ENCODE measurements around the gene CD68.

CD68 gene

DNA sequence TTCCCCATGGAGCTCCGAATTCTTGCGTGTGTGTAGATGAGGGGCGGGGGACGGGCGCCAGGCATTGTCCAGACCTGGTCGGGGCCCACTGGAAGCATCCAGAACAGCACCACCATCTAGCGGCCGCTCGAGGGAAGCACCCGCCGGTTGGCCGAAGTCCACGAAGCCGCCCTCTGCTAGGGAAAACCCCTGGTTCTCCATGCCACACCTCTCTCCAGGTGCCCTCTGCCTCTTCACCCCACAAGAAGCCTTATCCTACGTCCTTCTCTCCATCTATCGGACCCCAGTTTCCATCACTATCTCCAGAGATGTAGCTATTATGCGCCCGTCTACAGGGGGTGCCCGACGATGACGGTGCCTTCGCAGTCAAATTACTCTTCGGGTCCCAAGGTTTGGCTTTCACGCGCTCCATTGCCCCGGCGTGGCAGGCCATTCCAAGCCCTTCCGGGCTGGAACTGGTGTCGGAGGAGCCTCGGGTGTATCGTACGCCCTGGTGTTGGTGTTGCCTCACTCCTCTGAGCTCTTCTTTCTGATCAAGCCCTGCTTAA lies 18.3 kb upstream of the CD68 start:
- TF ChIP-seq, protein P1, sequence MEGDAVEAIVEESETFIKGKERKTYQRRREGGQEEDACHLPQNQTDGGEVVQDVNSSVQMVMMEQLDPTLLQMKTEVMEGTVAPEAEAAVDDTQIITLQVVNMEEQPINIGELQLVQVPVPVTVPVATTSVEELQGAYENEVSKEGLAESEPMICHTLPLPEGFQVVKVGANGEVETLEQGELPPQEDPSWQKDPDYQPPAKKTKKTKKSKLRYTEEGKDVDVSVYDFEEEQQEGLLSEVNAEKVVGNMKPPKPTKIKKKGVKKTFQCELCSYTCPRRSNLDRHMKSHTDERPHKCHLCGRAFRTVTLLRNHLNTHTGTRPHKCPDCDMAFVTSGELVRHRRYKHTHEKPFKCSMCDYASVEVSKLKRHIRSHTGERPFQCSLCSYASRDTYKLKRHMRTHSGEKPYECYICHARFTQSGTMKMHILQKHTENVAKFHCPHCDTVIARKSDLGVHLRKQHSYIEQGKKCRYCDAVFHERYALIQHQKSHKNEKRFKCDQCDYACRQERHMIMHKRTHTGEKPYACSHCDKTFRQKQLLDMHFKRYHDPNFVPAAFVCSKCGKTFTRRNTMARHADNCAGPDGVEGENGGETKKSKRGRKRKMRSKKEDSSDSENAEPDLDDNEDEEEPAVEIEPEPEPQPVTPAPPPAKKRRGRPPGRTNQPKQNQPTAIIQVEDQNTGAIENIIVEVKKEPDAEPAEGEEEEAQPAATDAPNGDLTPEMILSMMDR (IDR thresholded peaks at IDR 0.05; ENCODE audit: low read depth, low read length) = peak; percentile 90
- DNase-seq (ENCODE audit: extremely low read depth, low read depth) = peak; percentile 50

DNA sequence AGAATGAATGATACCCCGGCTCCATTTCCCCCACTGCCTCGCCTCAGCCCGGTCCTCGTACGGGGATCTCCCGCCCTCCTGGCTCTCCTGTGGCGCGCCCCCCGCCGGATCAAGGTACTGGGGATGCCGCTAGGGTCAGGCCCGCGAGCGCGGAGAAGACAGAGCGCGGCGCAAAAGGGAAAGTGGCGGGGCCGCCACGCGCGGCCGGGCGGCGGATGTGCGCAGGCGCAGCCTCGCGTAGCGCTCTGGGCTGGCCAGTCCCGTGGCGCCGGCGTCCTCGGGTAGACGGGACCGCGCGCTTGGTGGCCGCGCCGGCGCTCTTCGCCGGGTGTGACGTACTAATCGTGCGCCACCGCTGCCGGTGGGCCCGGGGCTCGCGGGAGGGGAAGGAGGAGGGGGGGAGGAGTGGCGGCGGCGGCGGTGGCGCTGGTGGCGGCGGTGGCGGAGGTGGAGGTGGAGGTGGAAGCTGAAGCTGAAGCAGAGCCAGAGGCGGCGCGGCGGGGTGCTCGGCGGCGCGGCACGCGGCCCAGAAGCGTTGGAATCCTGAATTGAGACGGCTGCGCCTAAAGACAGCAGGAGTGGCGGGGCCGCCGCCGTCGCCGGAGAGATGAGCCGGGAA lies 17.7 kb upstream of the CD68 start, which contains the start of gene SENP3:
TSS of gene SENP3 (plus strand) at position 331 of the 619 bp plus-strand sequence. CDS start 1,158 bp downstream, outside the sequence.
- peak; percentile 73 for DNase-seq (ENCODE audit: extremely low read depth, low read depth)
- TF ChIP-seq, protein P1 (IDR thresholded peaks at IDR 0.05; ENCODE audit: low read depth, low read length) = no peak

DNA sequence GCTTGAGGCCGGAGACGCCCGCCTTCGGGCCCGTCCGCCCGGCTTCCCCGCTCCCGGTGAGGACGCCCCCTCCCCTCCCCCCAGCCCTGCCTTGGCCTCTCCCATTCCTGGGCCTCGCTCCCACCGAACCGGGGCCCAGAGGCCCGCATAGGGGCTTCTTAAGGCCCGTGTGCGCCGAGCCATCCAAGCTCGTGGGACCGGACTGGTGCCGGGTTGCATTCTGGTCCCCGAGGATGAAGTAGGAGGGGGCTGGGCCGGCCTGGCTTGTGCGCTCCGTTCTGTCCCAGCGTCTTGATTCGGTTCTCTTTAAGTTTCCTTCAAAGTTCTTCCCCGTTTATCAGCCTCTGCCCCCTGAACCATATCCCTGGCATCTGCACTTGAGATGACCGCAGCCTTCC lies 17.2 kb upstream of the CD68 start:
- DNase-seq (ENCODE audit: extremely low read depth, low read depth) = no peak
- TF ChIP-seq, protein P1 (IDR thresholded peaks at IDR 0.05; ENCODE audit: low read depth, low read length) = no peak

DNA sequence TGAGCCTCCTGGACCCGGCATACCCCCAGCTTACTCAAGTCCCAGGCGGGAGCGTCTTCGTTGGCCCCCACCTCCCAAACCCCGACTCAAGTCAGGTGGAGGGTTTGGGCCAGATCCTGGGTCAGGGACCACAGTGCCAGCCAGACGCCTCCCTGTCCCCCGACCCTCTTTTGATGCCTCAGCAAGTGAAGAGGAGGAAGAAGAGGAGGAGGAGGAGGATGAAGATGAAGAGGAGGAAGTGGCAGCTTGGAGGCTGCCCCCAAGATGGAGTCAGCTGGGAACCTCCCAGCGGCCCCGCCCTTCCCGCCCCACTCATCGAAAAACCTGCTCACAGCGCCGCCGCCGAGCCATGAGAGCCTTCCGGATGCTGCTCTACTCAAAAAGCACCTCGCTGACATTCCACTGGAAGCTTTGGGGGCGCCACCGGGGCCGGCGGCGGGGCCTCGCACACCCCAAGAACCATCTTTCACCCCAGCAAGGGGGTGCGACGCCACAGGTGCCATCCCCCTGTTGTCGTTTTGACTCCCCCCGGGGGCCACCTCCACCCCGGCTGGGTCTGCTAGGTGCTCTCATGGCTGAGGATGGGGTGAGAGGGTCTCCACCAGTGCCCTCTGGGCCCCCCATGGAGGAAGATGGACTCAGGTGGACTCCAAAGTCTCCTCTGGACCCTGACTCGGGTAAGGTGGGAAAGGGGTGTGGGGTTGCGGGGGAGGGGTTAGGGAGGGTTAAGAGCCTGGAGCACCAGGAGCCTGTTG lies 16.1 kb upstream of the CD68 start:
- no peak for DNase-seq (ENCODE audit: extremely low read depth, low read depth)
- TF ChIP-seq, protein P1 (IDR thresholded peaks at IDR 0.05; ENCODE audit: low read depth, low read length) = no peak

DNA sequence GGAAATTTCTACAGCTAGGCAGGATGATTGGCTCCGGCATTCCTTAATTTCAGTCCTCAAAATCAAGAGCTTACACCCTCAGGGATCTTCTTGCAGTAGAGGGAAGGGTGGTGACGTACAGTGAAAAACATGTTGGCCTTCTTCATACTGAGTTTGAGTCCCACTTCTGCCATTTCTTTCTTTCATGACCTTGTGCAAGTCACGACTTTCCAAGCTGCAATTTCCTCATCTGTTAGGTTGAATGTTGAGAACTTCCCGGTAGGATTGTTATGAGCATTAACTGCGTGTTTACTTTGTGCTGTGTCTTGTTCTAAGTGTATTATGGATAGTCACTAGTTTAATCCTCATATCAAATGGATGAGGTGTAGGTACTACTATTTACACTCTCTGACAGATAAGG lies 9.9 kb upstream of the CD68 start:
- no peak for DNase-seq (ENCODE audit: extremely low read depth, low read depth)
- TF ChIP-seq, protein P1 (IDR thresholded peaks at IDR 0.05; ENCODE audit: low read depth, low read length) = no peak

DNA sequence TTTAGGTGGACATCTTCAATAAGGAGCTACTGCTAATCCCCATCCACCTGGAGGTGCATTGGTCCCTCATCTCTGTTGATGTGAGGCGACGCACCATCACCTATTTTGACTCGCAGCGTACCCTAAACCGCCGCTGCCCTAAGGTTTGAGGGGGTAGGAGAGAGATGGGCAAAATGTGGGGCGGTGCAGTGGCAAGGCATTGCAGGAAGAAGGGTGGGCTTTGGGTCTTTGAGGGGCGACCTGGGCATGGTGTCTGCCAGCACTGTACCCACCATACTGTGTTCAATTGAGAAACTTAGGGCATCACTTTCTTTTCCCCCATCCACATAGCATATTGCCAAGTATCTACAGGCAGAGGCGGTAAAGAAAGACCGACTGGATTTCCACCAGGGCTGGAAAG lies 9.1 kb upstream of the CD68 start:
- DNase-seq (ENCODE audit: extremely low read depth, low read depth) = no peak
- TF ChIP-seq, protein P1 (IDR thresholded peaks at IDR 0.05; ENCODE audit: low read depth, low read length) = no peak

DNA sequence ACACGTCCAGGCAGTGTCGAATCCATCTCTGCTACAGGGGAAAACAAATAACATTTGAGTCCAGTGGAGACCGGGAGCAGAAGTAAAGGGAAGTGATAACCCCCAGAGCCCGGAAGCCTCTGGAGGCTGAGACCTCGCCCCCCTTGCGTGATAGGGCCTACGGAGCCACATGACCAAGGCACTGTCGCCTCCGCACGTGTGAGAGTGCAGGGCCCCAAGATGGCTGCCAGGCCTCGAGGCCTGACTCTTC lies 7.2 kb upstream of the CD68 start:
- TF ChIP-seq, protein P1 (IDR thresholded peaks at IDR 0.05; ENCODE audit: low read depth, low read length) = no peak
- no peak for DNase-seq (ENCODE audit: extremely low read depth, low read depth)
